Lower leg skin (tissue), 4 donors: ENCODE data around the gene NSMF. TPM values are rescaled to one million over a fixed set of nuclear protein-coding genes. Genes with fewer than 3 reads are reported as not detected.

Experiments
- DNase-seq, 2 donors: peaks; one replicate each; pipeline ENCODE4 v3.0.0-alpha.2; 2019; ENCODE audit warnings: low spot score in 2 of 2
- H3K4me3 ChIP-seq: fragments of 200-600 bp; sonication (generic); 2 replicates; pipeline ENCODE4 v1.5.1; 2017; ENCODE audit warnings: mild to moderate bottlenecking, low read depth; ENCODE audit not compliant: poor library complexity, severe bottlenecking
- CTCF ChIP-seq, 3 donors: fragments of 450-650 bp; IDR thresholded peaks; one replicate each; pipeline ENCODE4 v1.5.1; 2016; ENCODE audit warnings: antibody characterized with exemption in 3 of 3, mild to moderate bottlenecking in 3 of 3, moderate library complexity in 2 of 3
- POLR2A ChIP-seq, 2 donors: fragments of 450-650 bp; IDR thresholded peaks; one replicate each; pipeline ENCODE4 v1.6.1; 2016 to 2017; ENCODE audit warnings: antibody characterized with exemption in 2 of 2, mild to moderate bottlenecking in 1 of 2, moderate library complexity in 1 of 2
- WGBS, 2 donors: methylation state at CpG; one replicate each; pipeline ENCODE4 v1.1.5; 2018; 5-methylcytosine and 5-hydroxymethylcytosine counted together
- intact Hi-C: fragments of 100-400 bp; cut with DNase I; formaldehyde crosslinking; loops from one replicate; pipeline ENCODE4 v1.15.0; 2023; ENCODE audit warnings: low total_unique reads
- total RNA-seq, 4 donors: library from RNA; depleted of rRNA; stranded (reverse); fragments of >200 nt; gene quantifications; one replicate each; pipeline ENCODE4 v1.1.0, GENCODE V29; 2016

Gene NSMF
- total RNA-seq, 4 donors from 2014 or later = 18.6 to 41.8 (median 24.3) TPM

DNA sequence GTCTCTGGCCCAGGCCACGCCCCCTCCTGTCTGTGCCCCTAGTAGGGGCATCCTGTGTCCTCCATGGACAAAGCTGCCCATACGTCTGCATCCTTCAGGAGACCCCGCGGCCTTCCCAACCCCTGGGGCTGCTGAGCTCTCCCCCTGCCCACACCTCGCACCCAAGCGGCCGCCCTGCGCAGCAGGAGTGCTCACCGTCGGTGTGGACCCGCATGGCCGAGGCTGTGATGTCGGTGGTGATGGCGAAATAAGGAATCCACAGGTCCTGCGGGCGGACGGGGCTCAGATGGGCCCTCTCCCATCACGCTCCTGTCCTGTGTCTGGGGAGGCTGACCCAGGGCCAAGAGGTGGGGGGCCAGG, 4.8 kb upstream of the NSMF start:
- DNase-seq = no peak
- 97 to 98% methylated on average over 18 of the region's 18 CpGs for WGBS, 2 donors
- intact Hi-C loops = no loop called here
- TF ChIP-seq POLR2A (IDR thresholded peaks at IDR 0.05) (no peak), CTCF (IDR thresholded peaks at IDR 0.05) (no peak)
- H3K4me3 ChIP-seq = no peak overlapping the region

DNA sequence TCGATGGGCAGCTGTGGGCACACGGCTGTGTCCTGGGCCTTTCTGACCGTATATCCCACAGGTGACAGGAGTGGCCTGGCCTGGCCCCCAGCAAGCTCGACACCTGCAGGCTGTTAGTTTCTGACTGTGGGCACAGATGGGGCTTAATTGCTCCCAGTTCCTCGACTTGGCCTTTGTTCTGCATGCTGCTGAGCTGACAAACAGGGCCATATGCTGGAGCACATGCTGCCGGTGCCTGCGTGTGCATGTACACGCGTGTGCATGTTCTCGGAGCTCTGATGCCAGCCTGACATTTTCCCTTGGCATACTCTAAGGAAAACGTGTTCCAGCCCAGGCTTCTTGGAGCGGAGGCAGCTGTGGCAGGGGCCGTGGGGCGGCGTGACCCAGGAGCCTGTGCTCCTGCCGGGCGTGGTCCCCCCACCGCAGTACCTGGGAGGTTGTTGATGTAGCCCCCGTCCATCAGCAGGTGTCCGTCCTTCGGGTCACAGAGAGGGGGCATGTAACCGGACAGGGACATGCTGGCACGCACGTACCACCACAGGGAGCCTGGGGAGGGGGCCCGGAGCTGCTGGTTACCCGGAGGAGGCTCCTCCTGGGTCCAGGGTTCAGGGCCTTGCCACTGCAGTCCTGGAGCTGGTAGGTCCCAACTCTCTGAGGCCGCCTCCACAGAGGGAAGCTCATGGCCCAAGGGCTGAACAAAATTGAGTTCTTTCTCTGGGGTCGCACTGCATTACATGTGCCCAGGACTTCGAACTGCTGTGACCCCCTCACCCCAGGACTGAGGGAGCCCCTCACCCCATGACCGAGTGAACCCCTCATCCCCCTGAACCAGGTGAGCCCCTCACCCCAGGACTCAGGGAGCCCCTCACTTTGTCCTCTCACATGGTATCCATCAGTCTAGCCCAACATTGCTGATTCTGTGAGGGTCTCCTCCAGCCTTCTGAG, 4.1 kb upstream of the NSMF start:
- H3K4me3 ChIP-seq = no peak overlapping the region
- intact Hi-C loops = no loop called here
- WGBS, 2 donors = 89 to 91% methylated on average over 16 to 26 of the region's 30 CpGs
- TF ChIP-seq POLR2A (IDR thresholded peaks at IDR 0.05) (no peak), CTCF (IDR thresholded peaks at IDR 0.05) (no peak)
- DNase-seq = peak in 1 of 2 donors; percentile 79

DNA sequence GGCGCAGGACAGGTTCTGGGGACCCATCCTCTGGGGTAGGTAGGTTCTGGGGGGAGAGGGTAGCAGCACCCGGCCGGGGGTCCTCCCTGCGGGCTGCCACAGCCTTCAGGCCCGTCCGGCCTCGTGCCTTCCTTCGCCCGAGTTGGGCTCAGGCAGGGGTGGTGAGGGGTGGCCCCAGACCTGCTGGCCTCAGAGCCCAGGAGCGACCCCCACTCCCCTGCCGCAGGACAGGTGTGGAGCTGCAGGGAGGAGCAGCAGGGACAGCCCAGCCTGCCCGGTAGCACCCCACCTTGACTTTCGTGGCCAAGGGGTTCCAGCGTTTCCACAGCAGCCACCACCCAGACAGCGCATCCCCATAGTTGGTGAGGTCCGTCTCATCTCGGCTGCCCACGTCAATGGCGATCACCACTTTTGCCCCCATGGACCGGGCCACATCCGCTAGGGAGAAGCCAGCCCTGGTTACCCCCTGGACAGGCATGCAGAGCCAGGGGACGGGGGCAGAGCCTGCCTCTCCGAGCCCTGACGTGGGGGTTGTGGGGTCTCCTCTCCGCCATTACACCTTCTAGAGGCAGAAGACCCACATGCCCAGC, 3.4 kb upstream of the NSMF start:
- WGBS, 2 donors = 90 to 91% methylated on average over 17 to 24 of the region's 25 CpGs
- intact Hi-C loops = no loop called here
- no peak for TF ChIP-seq POLR2A (IDR thresholded peaks at IDR 0.05)
- TF ChIP-seq CTCF (IDR thresholded peaks at IDR 0.05) = no peak
- H3K4me3 ChIP-seq = no peak overlapping the region
- DNase-seq = peak in 1 of 2 donors; percentile 84

GRCh38 chr9:137461663-137462395, 2.7 kb upstream of the NSMF start:
- TF ChIP-seq POLR2A (IDR thresholded peaks at IDR 0.05) (no peak), CTCF (IDR thresholded peaks at IDR 0.05) (no peak)
- WGBS, 2 donors = 76 to 80% methylated on average over 29 to 42 of the region's 52 CpGs
- DNase-seq = peak in 1 of 2 donors; percentile 91
- intact Hi-C loops = no loop called here
- no peak overlapping the region for H3K4me3 ChIP-seq

DNA sequence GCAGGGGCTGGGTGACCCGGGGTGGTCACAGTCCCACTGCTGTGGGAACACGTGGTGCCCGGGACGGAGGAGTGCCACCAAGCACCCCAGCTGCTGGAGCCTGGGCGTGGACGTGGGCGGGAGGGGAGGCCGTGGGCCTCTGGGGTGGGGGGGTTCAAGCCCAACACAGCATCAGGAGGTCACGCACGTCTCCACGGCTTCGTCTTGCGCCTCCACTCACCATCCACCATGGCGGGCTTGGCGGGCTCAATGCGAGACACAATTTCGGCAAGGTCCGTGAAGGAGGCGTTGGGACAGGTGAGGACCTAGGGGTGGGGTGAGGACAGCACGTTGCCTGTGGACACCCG, 2.2 kb upstream of the NSMF start:
- WGBS, 2 donors = 85 to 88% methylated on average over 9 to 21 of the region's 21 CpGs
- TF ChIP-seq CTCF (IDR thresholded peaks at IDR 0.05) (no peak), POLR2A (IDR thresholded peaks at IDR 0.05) (no peak)
- no peak overlapping the region for H3K4me3 ChIP-seq
- intact Hi-C loops = no loop called here
- peak in 1 of 2 donors; percentile 87 for DNase-seq
